Glutamatergic neuron (in vitro differentiated cells): ENCODE measurements around the gene ST6GALNAC3. TPM values are rescaled to one million over a fixed set of nuclear protein-coding genes. Genes with fewer than 3 reads are reported as not detected.

Experiments used
- DNase-seq: peaks from one replicate; pipeline ENCODE4 v3.0.0; 2022
- H3K27ac Mint-ChIP-seq: one replicate; pipeline ENCODE4 v1.8.0; 2020; ENCODE audit warnings: mild to moderate bottlenecking, mixed read lengths, inconsistent platforms; ENCODE audit not compliant: unreplicated experiment
- H3K27me3 Mint-ChIP-seq: one replicate; pipeline ENCODE4 v1.8.0; 2020; ENCODE audit warnings: mild to moderate bottlenecking, moderate library complexity, mixed read lengths, inconsistent platforms; ENCODE audit not compliant: unreplicated experiment
- H3K36me3 Mint-ChIP-seq: one replicate; pipeline ENCODE4 v1.8.0; 2020; ENCODE audit warnings: mild to moderate bottlenecking, mixed read lengths, inconsistent platforms; ENCODE audit not compliant: unreplicated experiment
- H3K4me1 Mint-ChIP-seq: one replicate; pipeline ENCODE4 v1.8.0; 2020; ENCODE audit warnings: mild to moderate bottlenecking, low read depth, mixed read lengths, inconsistent platforms; ENCODE audit not compliant: unreplicated experiment
- H3K4me3 Mint-ChIP-seq: one replicate; pipeline ENCODE4 v1.8.0; 2020; ENCODE audit warnings: mild to moderate bottlenecking, mixed read lengths, inconsistent platforms; ENCODE audit not compliant: unreplicated experiment
- H3K9me3 Mint-ChIP-seq: one replicate; pipeline ENCODE4 v1.8.0; 2020; ENCODE audit warnings: mild to moderate bottlenecking, moderate library complexity, mixed read lengths, inconsistent platforms; ENCODE audit not compliant: unreplicated experiment
- CTCF ChIP-seq: fragments of 200-600 bp; sonication (generic); IDR thresholded peaks from one replicate; pipeline ENCODE4 v1.5.0; 2021; ENCODE audit not compliant: partially characterized antibody, unreplicated experiment
- total RNA-seq: library from RNA; stranded (reverse); fragmentation: NEBNext Ultra II Directional; extraction: Animal tissue kit (Norgen Biotek cat#: 25700); gene quantifications from one replicate; pipeline ENCODE4 v1.2.1, GENCODE V29; 2021; ENCODE audit not compliant: unreplicated experiment

Gene ST6GALNAC3
- total RNA-seq, 1 donor from 2014 or later, result 6.5 TPM

- Mint-ChIP-seq H3K36me3 (peaks cover 3% of the 10 kb centered on the region), H3K27ac (no peak overlapping the region), H3K4me1 (peaks cover 14% of the 10 kb centered on the region), H3K4me3 (no peak overlapping the region), H3K9me3 (peaks cover 6% of the 10 kb centered on the region), H3K27me3 (peaks cover 1% of the 10 kb centered on the region)
- no peak for DNase-seq
- TF ChIP-seq CTCF, result no peak
These were observed 71.6 kb downstream of the ST6GALNAC3 start for GRCh38 chr1:76146184-76146583.

- no peak for DNase-seq
- no peaks in the 10 kb centered on the region for H3K27me3 Mint-ChIP-seq
- H3K27ac Mint-ChIP-seq, result peak overlapping the region; percentile 2
- TF ChIP-seq CTCF, result no peak
- peaks cover 14% of the 10 kb centered on the region for H3K4me1 Mint-ChIP-seq
- H3K36me3 Mint-ChIP-seq, result no peaks in the 10 kb centered on the region
- H3K4me3 Mint-ChIP-seq, result no peak overlapping the region
- H3K9me3 Mint-ChIP-seq, result peaks cover 6% of the 10 kb centered on the region
These were observed 73.4 kb downstream of the ST6GALNAC3 start for GRCh38 chr1:76147917-76148316.

- Mint-ChIP-seq H3K9me3 (peaks cover 6% of the 10 kb centered on the region), H3K27ac (peak overlapping the region; percentile 83), H3K4me3 (peak overlapping the region; percentile 30), H3K36me3 (no peaks in the 10 kb centered on the region), H3K4me1 (peaks cover 14% of the 10 kb centered on the region), H3K27me3 (no peaks in the 10 kb centered on the region)
- TF ChIP-seq CTCF, result no peak
- no peak for DNase-seq
These were observed 73.9 kb downstream of the ST6GALNAC3 start for GRCh38 chr1:76148460-76148859.

- no peak for TF ChIP-seq CTCF
- H3K4me3 Mint-ChIP-seq, result no peak overlapping the region
- no peak for DNase-seq
- no peaks in the 10 kb centered on the region for H3K36me3 Mint-ChIP-seq
- H3K27me3 Mint-ChIP-seq, result no peaks in the 10 kb centered on the region
- H3K4me1 Mint-ChIP-seq, result peaks cover 10% of the 10 kb centered on the region
- H3K9me3 Mint-ChIP-seq, result peaks cover 2% of the 10 kb centered on the region
- H3K27ac Mint-ChIP-seq, result no peak overlapping the region
These were observed 79.3 kb downstream of the ST6GALNAC3 start for GRCh38 chr1:76153841-76154205.

DNA sequence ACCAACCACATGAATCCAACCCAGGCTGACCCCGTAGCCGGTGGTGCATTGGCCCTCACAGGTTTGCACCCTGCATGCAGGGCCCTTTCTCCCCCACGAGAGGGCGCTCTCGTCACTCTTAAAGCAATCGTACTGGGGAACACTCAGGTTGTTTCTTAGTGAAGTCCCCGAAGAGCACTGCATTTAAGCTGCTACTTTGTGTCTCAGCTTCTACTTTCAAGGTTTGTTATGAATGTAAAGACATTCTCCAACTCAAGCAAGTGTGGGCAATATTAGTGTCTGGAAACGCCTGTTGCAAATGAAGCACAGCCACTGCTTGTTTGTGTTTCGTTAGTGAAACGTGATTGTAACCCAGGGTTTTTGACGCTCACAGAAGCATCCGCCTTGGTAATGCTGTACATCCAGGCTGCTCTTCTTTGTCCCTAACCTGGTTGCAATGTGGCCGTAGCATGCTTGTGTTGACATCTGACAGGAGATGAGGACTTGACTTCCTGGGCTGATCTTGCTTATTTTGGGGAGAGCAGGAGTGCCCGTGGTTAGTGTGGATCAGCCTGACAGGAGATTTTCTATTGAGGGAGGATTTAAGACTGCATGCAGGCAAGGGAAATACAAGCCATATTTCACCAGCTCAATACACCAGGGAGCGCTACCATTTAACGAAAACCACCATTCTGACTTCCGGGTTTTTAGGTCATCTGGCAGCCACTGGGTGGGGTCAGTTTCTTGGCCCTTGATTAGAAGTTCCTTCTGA, 79.8 kb downstream of the ST6GALNAC3 start:
- Mint-ChIP-seq H3K9me3 (peaks cover 2% of the 10 kb centered on the region), H3K36me3 (no peaks in the 10 kb centered on the region), H3K27me3 (no peaks in the 10 kb centered on the region), H3K4me1 (peaks cover 10% of the 10 kb centered on the region), H3K27ac (peak overlapping the region; percentile 94), H3K4me3 (peak overlapping the region; percentile 73)
- peak; percentile 98 for TF ChIP-seq CTCF
- DNase-seq, result peak; percentile 88
